ENCODE results near the gene DLGAP1.

Gene DLGAP1

GRCh38 chr18:3985664-3986063, 469.4 kb downstream of the DLGAP1 start:
- Mint-ChIP-seq H3K36me3 (ENCODE audit: low read depth) (no peaks in the 10 kb centered on the region), H3K27me3 (peaks cover 4% of the 10 kb centered on the region), H3K27ac (no peak overlapping the region), H3K4me1 (ENCODE audit: low read depth) (peaks cover 22% of the 10 kb centered on the region), H3K4me3 (no peak overlapping the region), H3K9me3 (no peaks in the 10 kb centered on the region)
- DNase-seq = no peak

GRCh38 chr18:3985020-3985419, 470.1 kb downstream of the DLGAP1 start:
- Mint-ChIP-seq H3K27me3 (peaks cover 7% of the 10 kb centered on the region), H3K9me3 (peaks cover 2% of the 10 kb centered on the region), H3K36me3 (ENCODE audit: low read depth) (no peaks in the 10 kb centered on the region), H3K4me1 (ENCODE audit: low read depth) (peaks cover 22% of the 10 kb centered on the region), H3K27ac (no peak overlapping the region), H3K4me3 (no peak overlapping the region)
- DNase-seq = no peak

- H3K4me1 Mint-ChIP-seq (ENCODE audit: low read depth) = peaks cover 22% of the 10 kb centered on the region
Observed at GRCh38 chr18:3984163-3984757, 470.8 kb downstream of the DLGAP1 start.

GRCh38 chr18:3983351-3983969, 471.6 kb downstream of the DLGAP1 start:
- no peak for DNase-seq
- H3K36me3 Mint-ChIP-seq (ENCODE audit: low read depth) = no peaks in the 10 kb centered on the region
- peaks cover 22% of the 10 kb centered on the region for H3K4me1 Mint-ChIP-seq (ENCODE audit: low read depth)
- no peak overlapping the region for H3K27ac Mint-ChIP-seq
- no peak overlapping the region for H3K4me3 Mint-ChIP-seq
- peaks cover 7% of the 10 kb centered on the region for H3K27me3 Mint-ChIP-seq
- H3K9me3 Mint-ChIP-seq = peaks cover 10% of the 10 kb centered on the region

More at GRCh38 chr18:3984163-3984757, 470.8 kb downstream of the DLGAP1 start:
- no peak overlapping the region for H3K27ac Mint-ChIP-seq
- H3K36me3 Mint-ChIP-seq (ENCODE audit: low read depth) = no peaks in the 10 kb centered on the region
- peaks cover 5% of the 10 kb centered on the region for H3K9me3 Mint-ChIP-seq
- H3K4me3 Mint-ChIP-seq = no peak overlapping the region
- no peak for DNase-seq
- peaks cover 7% of the 10 kb centered on the region for H3K27me3 Mint-ChIP-seq

- Mint-ChIP-seq H3K4me1 (ENCODE audit: low read depth) (peaks cover 22% of the 10 kb centered on the region), H3K36me3 (ENCODE audit: low read depth) (no peaks in the 10 kb centered on the region), H3K27ac (no peak overlapping the region), H3K4me3 (no peak overlapping the region), H3K27me3 (peaks cover 7% of the 10 kb centered on the region), H3K9me3 (peaks cover 12% of the 10 kb centered on the region)
- DNase-seq = no peak
Observed at GRCh38 chr18:3982541-3982940, 472.6 kb downstream of the DLGAP1 start.

- H3K27me3 Mint-ChIP-seq = peaks cover 7% of the 10 kb centered on the region
- no peak overlapping the region for H3K4me3 Mint-ChIP-seq
- peaks cover 5% of the 10 kb centered on the region for H3K4me1 Mint-ChIP-seq (ENCODE audit: low read depth)
- no peak for DNase-seq
- H3K9me3 Mint-ChIP-seq = peaks cover 12% of the 10 kb centered on the region
- no peak overlapping the region for H3K27ac Mint-ChIP-seq
- H3K36me3 Mint-ChIP-seq (ENCODE audit: low read depth) = no peaks in the 10 kb centered on the region
Observed at GRCh38 chr18:3979024-3979423, 476.1 kb downstream of the DLGAP1 start.

GRCh38 chr18:3973191-3973850, 481.8 kb downstream of the DLGAP1 start:
- Mint-ChIP-seq H3K4me1 (ENCODE audit: low read depth) (no peaks in the 10 kb centered on the region), H3K36me3 (ENCODE audit: low read depth) (no peaks in the 10 kb centered on the region), H3K27me3 (no peaks in the 10 kb centered on the region), H3K4me3 (no peak overlapping the region), H3K9me3 (peaks cover 1% of the 10 kb centered on the region), H3K27ac (no peak overlapping the region)
- no peak for DNase-seq

GRCh38 chr18:3972291-3972930, 482.7 kb downstream of the DLGAP1 start:
- Mint-ChIP-seq H3K27me3 (no peaks in the 10 kb centered on the region), H3K4me1 (ENCODE audit: low read depth) (no peaks in the 10 kb centered on the region), H3K4me3 (no peak overlapping the region), H3K9me3 (no peaks in the 10 kb centered on the region), H3K27ac (no peak overlapping the region), H3K36me3 (ENCODE audit: low read depth) (no peaks in the 10 kb centered on the region)
- DNase-seq = no peak

- no peak for DNase-seq
- Mint-ChIP-seq H3K27ac (no peak overlapping the region), H3K4me3 (no peak overlapping the region), H3K36me3 (ENCODE audit: low read depth) (no peaks in the 10 kb centered on the region), H3K9me3 (no peaks in the 10 kb centered on the region), H3K27me3 (no peaks in the 10 kb centered on the region), H3K4me1 (ENCODE audit: low read depth) (no peaks in the 10 kb centered on the region)
Observed at GRCh38 chr18:3970929-3971328, 484.2 kb downstream of the DLGAP1 start.

GRCh38 chr18:3967359-3968180, 487.5 kb downstream of the DLGAP1 start:
- no peak for DNase-seq
- Mint-ChIP-seq H3K27ac (no peak overlapping the region), H3K4me1 (ENCODE audit: low read depth) (no peaks in the 10 kb centered on the region), H3K36me3 (ENCODE audit: low read depth) (no peaks in the 10 kb centered on the region), H3K4me3 (no peak overlapping the region), H3K9me3 (no peaks in the 10 kb centered on the region), H3K27me3 (peaks cover 7% of the 10 kb centered on the region)

GRCh38 chr18:3966642-3967358, 488.3 kb downstream of the DLGAP1 start:
- Mint-ChIP-seq H3K4me1 (ENCODE audit: low read depth) (no peaks in the 10 kb centered on the region), H3K27me3 (peaks cover 7% of the 10 kb centered on the region), H3K9me3 (no peaks in the 10 kb centered on the region), H3K4me3 (no peak overlapping the region), H3K27ac (no peak overlapping the region), H3K36me3 (ENCODE audit: low read depth) (no peaks in the 10 kb centered on the region)
- no peak for DNase-seq

GRCh38 chr18:3966246-3966641, 488.9 kb downstream of the DLGAP1 start:
- Mint-ChIP-seq H3K27me3 (peaks cover 7% of the 10 kb centered on the region), H3K36me3 (ENCODE audit: low read depth) (no peaks in the 10 kb centered on the region), H3K27ac (no peak overlapping the region), H3K4me3 (no peak overlapping the region), H3K9me3 (no peaks in the 10 kb centered on the region), H3K4me1 (ENCODE audit: low read depth) (no peaks in the 10 kb centered on the region)
- no peak for DNase-seq

GRCh38 chr18:3960977-3961376, 494.1 kb downstream of the DLGAP1 start:
- no peak for DNase-seq
- H3K36me3 Mint-ChIP-seq (ENCODE audit: low read depth) = no peaks in the 10 kb centered on the region
- peaks cover 7% of the 10 kb centered on the region for H3K27me3 Mint-ChIP-seq
- H3K27ac Mint-ChIP-seq = no peak overlapping the region
- no peak overlapping the region for H3K4me3 Mint-ChIP-seq
- no peaks in the 10 kb centered on the region for H3K9me3 Mint-ChIP-seq
- H3K4me1 Mint-ChIP-seq (ENCODE audit: low read depth) = no peaks in the 10 kb centered on the region

GRCh38 chr18:3960142-3960541, 495.0 kb downstream of the DLGAP1 start:
- no peaks in the 10 kb centered on the region for H3K36me3 Mint-ChIP-seq (ENCODE audit: low read depth)
- no peak overlapping the region for H3K4me3 Mint-ChIP-seq

More at GRCh38 chr18:3960142-3960541, 495.0 kb downstream of the DLGAP1 start:
- H3K9me3 Mint-ChIP-seq = no peaks in the 10 kb centered on the region
- H3K27ac Mint-ChIP-seq = no peak overlapping the region
- peaks cover 7% of the 10 kb centered on the region for H3K27me3 Mint-ChIP-seq
- no peak for DNase-seq
- H3K4me1 Mint-ChIP-seq (ENCODE audit: low read depth) = no peaks in the 10 kb centered on the region

Measured in activated T-cell treated with anti-CD3 and anti-CD28 coated beads, Interleukin-2, amount 50 U/mL, for 24 hours (primary cell).